Fibroblast of pulmonary artery (primary cell): Measurements from ENCODE around the gene ZDHHC14.

Source experiments
- DNase-seq: peaks from one replicate; pipeline ENCODE4 v3.0.0-alpha.2; 2010; ENCODE audit warnings: low read depth
- H3K4me3 ChIP-seq: replicated peaks from 2 replicates; pipeline ENCODE4 v1.5.1; 2011; ENCODE audit warnings: low read depth, mild to moderate bottlenecking, control low read depth, low read length, moderate library complexity
- TF ChIP-seq, protein P1 (sequence below): IDR thresholded peaks from 2 replicates; pipeline ENCODE4 v1.5.1; 2011; ENCODE audit warnings: mild to moderate bottlenecking, control low read depth, low read length, inconsistent platforms; ENCODE audit errors: missing control alignments

ZDHHC14 gene

DNA sequence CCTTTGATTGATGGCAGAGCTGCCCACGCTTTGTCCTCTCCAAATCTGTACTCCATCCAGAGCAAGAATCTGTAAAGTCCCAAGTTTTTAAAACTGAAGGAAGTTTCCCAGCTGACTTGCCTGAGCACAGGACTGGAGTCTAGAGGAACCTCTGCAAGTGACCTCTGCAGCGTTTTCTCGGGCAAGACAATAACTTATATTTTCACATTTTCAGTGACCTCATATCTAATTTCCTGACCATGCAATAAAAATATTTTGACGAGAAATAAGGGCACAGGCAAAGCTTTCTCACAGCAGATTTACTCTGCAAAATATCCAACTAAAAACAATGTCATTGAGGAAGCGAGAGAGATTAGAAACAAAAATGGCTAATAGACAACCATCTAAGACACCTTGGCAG lies 256.5 kb downstream of the ZDHHC14 start:
- no peak overlapping the region for H3K4me3 ChIP-seq
- TF ChIP-seq, protein P1, sequence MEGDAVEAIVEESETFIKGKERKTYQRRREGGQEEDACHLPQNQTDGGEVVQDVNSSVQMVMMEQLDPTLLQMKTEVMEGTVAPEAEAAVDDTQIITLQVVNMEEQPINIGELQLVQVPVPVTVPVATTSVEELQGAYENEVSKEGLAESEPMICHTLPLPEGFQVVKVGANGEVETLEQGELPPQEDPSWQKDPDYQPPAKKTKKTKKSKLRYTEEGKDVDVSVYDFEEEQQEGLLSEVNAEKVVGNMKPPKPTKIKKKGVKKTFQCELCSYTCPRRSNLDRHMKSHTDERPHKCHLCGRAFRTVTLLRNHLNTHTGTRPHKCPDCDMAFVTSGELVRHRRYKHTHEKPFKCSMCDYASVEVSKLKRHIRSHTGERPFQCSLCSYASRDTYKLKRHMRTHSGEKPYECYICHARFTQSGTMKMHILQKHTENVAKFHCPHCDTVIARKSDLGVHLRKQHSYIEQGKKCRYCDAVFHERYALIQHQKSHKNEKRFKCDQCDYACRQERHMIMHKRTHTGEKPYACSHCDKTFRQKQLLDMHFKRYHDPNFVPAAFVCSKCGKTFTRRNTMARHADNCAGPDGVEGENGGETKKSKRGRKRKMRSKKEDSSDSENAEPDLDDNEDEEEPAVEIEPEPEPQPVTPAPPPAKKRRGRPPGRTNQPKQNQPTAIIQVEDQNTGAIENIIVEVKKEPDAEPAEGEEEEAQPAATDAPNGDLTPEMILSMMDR = no peak
- DNase-seq = no peak

DNA sequence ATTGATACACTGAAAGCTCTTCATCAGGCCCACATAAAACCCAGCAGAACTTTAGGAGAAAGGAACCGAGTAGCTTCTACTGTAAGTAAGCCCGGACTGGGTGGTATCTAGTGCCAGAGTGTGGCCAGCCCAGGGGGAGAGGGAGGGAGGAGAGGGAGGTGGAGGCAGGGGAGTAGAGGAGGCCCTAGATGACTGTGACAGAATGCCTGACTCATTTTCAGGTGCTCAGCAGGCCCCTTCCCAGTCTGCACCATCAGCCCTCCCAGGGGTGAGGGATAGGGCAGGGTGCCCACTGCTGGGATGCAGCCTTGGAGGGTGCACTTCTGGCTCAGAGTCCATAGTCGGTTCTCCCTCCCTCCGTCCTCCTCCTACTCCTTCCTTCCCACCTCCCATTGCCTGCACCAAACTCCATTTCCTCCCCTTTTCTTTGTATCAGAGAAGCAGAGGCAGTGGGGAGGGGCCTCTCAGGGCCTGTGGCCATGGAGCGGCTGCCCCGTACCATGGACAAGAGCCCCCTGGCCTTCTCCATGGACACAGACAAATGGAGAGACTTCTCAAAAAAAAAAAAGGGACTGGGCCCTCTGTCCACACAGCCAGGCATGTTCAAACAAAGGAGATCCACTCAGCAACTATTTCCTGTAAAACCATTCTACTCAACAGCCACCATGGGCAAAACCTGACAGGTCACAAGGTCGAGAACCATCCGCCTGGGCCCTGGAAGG lies 257.1 kb downstream of the ZDHHC14 start:
- DNase-seq = no peak
- TF ChIP-seq, protein P1 = no peak
- no peak overlapping the region for H3K4me3 ChIP-seq

DNA sequence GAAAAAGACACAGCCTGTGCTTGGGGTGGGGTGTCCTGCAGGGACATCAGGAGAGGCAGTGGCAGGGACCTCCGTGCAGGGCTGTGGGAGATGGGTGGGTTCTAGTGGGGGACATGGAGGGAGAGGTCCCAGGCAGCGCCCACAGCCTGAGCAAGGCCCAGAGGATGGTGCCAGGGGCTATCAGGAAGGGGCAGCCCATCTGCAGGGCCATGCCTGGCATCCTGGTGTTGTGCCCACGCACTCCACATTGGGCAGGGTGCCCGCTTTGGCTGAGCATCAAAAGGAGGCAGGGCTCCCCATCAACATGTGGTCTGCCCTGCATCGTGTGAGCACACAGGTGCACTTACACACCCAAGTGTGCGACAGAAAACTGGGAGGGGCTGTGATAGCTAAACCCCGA lies 257.8 kb downstream of the ZDHHC14 start:
- TF ChIP-seq, protein P1 = no peak
- DNase-seq = no peak

DNA sequence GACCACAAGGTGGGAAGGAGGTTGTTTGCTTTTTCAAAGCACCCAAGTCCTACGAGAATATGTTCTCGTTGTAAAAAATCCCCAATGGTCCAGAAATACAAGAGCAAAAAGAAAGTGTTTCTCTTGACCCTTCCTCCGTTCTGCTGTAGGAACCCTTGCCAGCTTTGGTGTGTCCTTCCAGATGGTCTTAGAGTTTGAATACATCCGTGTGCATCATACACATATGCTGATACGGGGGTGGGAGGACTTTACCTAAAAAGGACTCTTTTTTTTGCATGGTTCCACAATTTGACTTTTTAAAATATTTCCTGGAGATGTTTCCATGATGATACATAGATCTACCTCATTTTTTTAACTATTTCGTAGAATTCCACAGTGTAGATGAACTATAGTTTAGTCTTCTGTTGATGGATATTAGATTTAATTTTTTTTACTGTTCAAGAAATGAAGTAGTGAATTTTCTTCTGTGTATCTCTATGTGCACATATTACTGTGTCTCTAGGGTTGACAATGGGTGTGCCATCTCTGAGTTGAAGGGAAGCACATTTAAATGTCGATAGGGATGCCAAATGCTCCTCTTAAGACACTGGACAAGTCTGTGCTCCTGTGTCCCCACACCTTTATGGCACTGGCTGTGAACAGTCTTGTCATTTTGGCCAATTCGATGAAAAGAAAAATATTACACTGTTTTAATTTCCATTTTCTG lies 259.9 kb downstream of the ZDHHC14 start:
- DNase-seq = no peak
- TF ChIP-seq, protein P1 = no peak
- H3K4me3 ChIP-seq = no peak overlapping the region

More for the DNA sequence above, 257.8 kb downstream of the ZDHHC14 start:
- H3K4me3 ChIP-seq = no peak overlapping the region

DNA sequence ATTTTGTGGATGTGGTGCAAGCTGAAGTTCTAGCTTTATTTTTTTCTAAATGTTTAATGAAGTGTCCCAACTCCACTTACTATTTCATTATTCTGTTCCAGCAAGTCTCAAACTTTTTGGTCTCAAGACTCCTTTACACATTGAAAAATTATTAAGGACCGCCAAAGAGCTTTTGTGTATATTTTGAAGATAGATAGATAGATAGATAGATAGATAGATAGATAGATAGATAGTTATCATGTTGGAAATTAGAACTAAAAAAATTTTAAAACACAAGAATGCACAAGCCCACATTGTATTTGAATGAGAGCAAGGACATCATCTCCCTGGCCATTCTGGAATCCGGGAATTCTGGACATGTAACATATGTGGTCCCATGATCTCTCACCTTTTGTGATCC lies 260.8 kb downstream of the ZDHHC14 start:
- no peak overlapping the region for H3K4me3 ChIP-seq
- DNase-seq = no peak
- TF ChIP-seq, protein P1 = no peak

DNA sequence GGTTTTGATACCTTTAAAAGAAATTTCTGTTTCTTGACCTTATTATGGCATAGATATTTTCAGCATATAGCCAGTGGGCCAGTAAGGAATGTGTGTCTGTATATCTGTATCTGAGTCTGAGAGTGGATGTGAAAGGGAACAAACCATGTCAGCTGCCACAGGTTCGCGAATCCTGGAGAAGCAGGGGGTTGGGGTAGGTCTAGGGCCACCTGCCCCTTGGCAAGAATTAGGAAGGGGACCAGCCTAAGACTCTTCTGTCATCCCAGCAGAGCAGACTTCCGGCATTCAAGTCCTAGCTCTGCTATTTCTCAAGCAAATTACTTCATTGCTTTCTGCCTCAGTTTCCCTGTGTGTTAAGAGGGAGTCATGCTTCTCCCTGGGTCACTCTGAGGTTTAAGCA lies 261.7 kb downstream of the ZDHHC14 start:
- TF ChIP-seq, protein P1 = no peak
- no peak for DNase-seq
- no peak overlapping the region for H3K4me3 ChIP-seq
